Hepatocyte (in vitro differentiated cells): ENCODE measurements around the gene CLDN6.

Experiments
- EZH2 ChIP-seq: fragments of 200-600 bp; sonication (generic); IDR thresholded peaks from 2 replicates; pipeline ENCODE4 v1.6.1; 2016; ENCODE audit warnings: antibody characterized with exemption, mild to moderate bottlenecking, borderline replicate concordance
- EZH2phosphoT487 ChIP-seq: fragments of 200-600 bp; sonication (generic); IDR thresholded peaks from one replicate; pipeline ENCODE4 v1.6.1; 2018; ENCODE audit warnings: antibody characterized with exemption, mild to moderate bottlenecking, low read depth, moderate library complexity; ENCODE audit not compliant: unreplicated experiment, severe bottlenecking
- TF ChIP-seq, protein P1 (sequence below): fragments of 200-600 bp; sonication (generic); IDR thresholded peaks from 2 replicates; pipeline ENCODE4 v1.5.1; 2016; ENCODE audit warnings: antibody characterized with exemption, mild to moderate bottlenecking; ENCODE audit not compliant: poor library complexity

DNA sequence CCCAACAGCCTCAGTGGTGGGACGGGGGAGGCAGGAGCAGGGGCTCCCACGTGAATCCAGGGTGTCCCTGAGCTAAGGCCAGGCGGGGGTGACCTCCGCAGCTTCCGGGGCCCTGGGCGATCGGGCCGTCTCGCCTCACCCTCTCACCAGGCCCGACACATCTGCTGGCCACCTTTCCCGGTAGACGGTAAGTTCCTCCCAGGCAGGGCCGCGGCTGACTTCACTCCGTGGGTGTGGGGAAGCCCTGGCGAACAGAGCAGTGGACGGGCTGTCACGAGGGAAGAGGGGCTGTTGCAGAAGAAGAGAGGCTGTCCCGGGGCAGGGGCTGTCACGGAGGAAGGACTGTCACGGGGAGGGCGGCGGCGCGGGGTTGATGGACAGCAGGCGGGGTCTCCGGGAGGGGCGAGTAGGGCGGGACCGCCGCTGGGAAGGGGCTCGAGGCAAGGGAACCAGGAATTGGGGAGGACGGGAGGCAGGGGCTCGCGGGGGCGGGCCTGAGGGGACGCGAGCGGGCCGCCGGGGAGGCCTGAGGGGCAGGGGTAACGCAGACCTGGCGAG is 38.2 kb downstream of the CLDN6 start:
- TF ChIP-seq, protein P1, sequence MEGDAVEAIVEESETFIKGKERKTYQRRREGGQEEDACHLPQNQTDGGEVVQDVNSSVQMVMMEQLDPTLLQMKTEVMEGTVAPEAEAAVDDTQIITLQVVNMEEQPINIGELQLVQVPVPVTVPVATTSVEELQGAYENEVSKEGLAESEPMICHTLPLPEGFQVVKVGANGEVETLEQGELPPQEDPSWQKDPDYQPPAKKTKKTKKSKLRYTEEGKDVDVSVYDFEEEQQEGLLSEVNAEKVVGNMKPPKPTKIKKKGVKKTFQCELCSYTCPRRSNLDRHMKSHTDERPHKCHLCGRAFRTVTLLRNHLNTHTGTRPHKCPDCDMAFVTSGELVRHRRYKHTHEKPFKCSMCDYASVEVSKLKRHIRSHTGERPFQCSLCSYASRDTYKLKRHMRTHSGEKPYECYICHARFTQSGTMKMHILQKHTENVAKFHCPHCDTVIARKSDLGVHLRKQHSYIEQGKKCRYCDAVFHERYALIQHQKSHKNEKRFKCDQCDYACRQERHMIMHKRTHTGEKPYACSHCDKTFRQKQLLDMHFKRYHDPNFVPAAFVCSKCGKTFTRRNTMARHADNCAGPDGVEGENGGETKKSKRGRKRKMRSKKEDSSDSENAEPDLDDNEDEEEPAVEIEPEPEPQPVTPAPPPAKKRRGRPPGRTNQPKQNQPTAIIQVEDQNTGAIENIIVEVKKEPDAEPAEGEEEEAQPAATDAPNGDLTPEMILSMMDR: no peak
- TF ChIP-seq EZH2 (no peak), EZH2phosphoT487 (no peak)
